Cardiac muscle cell (in vitro differentiated cells and primary cell): ENCODE data around the gene COL21A1. TPM values are rescaled to one million over a fixed set of nuclear protein-coding genes. Genes with fewer than 3 reads are reported as not detected.
"Not testable (repeated sequence)": the region's sequence is repeated elsewhere in the genome, so short reads cannot be mapped to it uniquely, and the experiment has no call there.

ENCODE experiments used
- DNase-seq, 2 donors: peaks; one replicate each; pipeline versions ENCODE4 v3.0.0 to v3.0.0-alpha.2; 2010 to 2017; ENCODE audit warnings: low read depth in 1 of 2, low spot score in 1 of 2
- H3K27ac ChIP-seq: fragments of 200-600 bp; sonication (generic); 2 replicates; pipeline ENCODE4 v1.5.1; 2016
- H3K27me3 ChIP-seq: fragments of 200-600 bp; sonication (generic); 2 replicates; pipeline ENCODE4 v1.6.0; 2016; ENCODE audit warnings: control low read depth
- H3K36me3 ChIP-seq: fragments of 200-600 bp; sonication (generic); 2 replicates; pipeline ENCODE4 v1.5.1; 2016; ENCODE audit warnings: control low read depth
- H3K4me1 ChIP-seq: fragments of 200-600 bp; sonication (generic); 2 replicates; pipeline ENCODE4 v1.8.1; 2017; ENCODE audit warnings: low read depth, mild to moderate bottlenecking, mixed run types
- H3K4me3 ChIP-seq: fragments of 200-600 bp; sonication (generic); 2 replicates; pipeline ENCODE4 v1.5.1; 2016; ENCODE audit warnings: mild to moderate bottlenecking
- H3K9me3 ChIP-seq: fragments of 200-600 bp; sonication (generic); 2 replicates; pipeline ENCODE4 v1.5.1; 2017; ENCODE audit warnings: low read depth, mild to moderate bottlenecking, control low read depth
- CTCF ChIP-seq: IDR thresholded peaks from 2 replicates; pipeline ENCODE4 v1.5.1; 2012; ENCODE audit warnings: low read depth, mild to moderate bottlenecking, low read length
- polyA plus RNA-seq: library from polyadenylated mRNA; unstranded; fragments of >200 nt; fragmentation: Nextera tagmentation; extraction: Ambion mirVana; gene quantifications from 2 replicates; pipeline ENCODE4 v1.2.1, GENCODE V29; 2016
- total RNA-seq: library from RNA; depleted of rRNA; stranded (reverse); fragments of >200 nt; gene quantifications from 2 replicates; pipeline ENCODE4 v1.2.3, GENCODE V29; 2016

The COL21A1 gene
- total and polyA plus RNA-seq, 2 experiments from 2014 or later, result 0.83 to 1.4 TPM

GRCh38 chr6:56021943-56022342, 225.4 kb downstream of the COL21A1 start:
- Histone ChIP-seq H3K4me3 (no peak overlapping the region), H3K27ac (no peak overlapping the region), H3K9me3 (no peaks in the 10 kb centered on the region), H3K4me1 (peaks cover 14% of the 10 kb centered on the region), H3K36me3 (no peaks in the 10 kb centered on the region), H3K27me3 (no peaks in the 10 kb centered on the region)
- TF ChIP-seq CTCF, result peak; percentile 23
- DNase-seq, result peak in 1 of 2 donors; percentile 18

- DNase-seq, result no peak
- no peak for TF ChIP-seq CTCF
- Histone ChIP-seq H3K4me1 (no peaks in the 10 kb centered on the region), H3K36me3 (no peaks in the 10 kb centered on the region), H3K9me3 (no peaks in the 10 kb centered on the region), H3K27me3 (no peaks in the 10 kb centered on the region), H3K4me3 (no peak overlapping the region), H3K27ac (no peak overlapping the region)
Measured at GRCh38 chr6:56019973-56020372, 227.4 kb downstream of the COL21A1 start.

GRCh38 chr6:56017198-56017597, 230.2 kb downstream of the COL21A1 start:
- Histone ChIP-seq H3K36me3 (no peaks in the 10 kb centered on the region), H3K27ac (no peak overlapping the region), H3K9me3 (no peaks in the 10 kb centered on the region), H3K27me3 (no peaks in the 10 kb centered on the region), H3K4me1 (no peaks in the 10 kb centered on the region), H3K4me3 (no peak overlapping the region)
- no peak for TF ChIP-seq CTCF
- no peak for DNase-seq

- not testable (repeated sequence) for DNase-seq, H3K9me3 ChIP-seq, H3K36me3 ChIP-seq, H3K27ac ChIP-seq, H3K4me3 ChIP-seq, H3K4me1 ChIP-seq, H3K27me3 ChIP-seq
Measured at GRCh38 chr6:56014039-56014438, 233.3 kb downstream of the COL21A1 start.

GRCh38 chr6:56009636-56010035, 237.7 kb downstream of the COL21A1 start:
- no peaks in the 10 kb centered on the region for H3K9me3 ChIP-seq
- no peak overlapping the region for H3K4me3 ChIP-seq
- no peak overlapping the region for H3K27ac ChIP-seq
- H3K27me3 ChIP-seq, result no peaks in the 10 kb centered on the region
- H3K36me3 ChIP-seq, result no peaks in the 10 kb centered on the region
- DNase-seq, result no peak
- TF ChIP-seq CTCF, result no peak
- no peaks in the 10 kb centered on the region for H3K4me1 ChIP-seq
